GM21515 (cell line): ENCODE data around the gene GNGT1.

ENCODE experiments used
- ATAC-seq: cut with Tn5 transposase; IDR thresholded peaks from one replicate; pipeline ENCODE4 v1.9.1; 2021; ENCODE audit not compliant: unreplicated experiment

The GNGT1 gene

DNA sequence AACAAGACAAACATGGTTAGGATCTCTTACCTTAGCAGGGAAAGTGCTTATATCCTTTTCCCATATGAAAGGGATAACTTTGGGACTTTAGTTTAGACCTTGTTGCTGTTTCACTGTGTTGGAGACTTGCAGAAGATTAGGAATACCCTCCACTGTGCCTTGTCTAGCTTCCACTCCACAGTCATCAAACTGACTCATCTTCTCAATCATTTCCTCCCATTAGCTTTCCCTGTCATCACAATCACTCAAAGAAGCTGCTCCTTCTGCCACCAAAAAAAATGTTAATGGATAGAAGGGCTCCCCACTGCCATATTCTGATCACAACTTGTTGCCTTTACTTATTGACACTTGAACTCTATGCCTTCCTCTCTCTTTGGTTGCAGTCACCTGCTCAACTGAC lies 31.9 kb downstream of the GNGT1 start:
- ATAC-seq = no peak

DNA sequence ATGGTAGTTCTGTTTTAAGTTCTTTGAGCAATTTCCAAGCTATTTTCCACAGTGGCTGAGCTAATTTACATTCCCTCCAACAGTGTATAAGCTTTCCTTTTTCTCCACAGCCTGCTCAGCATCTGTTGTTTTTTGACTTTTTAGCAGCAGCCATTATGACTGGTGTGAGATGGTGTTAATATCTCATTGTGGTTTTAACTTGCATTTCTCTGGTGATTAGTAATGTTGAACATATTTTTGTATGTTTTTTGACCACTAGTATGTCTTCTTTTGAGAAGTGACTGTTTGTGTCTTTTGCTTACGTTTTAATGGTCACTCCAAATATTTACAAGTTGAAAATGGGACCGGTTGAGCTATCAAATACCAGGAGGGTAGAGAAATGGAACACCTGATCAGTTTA lies 35.6 kb downstream of the GNGT1 start:
- ATAC-seq = no peak

DNA sequence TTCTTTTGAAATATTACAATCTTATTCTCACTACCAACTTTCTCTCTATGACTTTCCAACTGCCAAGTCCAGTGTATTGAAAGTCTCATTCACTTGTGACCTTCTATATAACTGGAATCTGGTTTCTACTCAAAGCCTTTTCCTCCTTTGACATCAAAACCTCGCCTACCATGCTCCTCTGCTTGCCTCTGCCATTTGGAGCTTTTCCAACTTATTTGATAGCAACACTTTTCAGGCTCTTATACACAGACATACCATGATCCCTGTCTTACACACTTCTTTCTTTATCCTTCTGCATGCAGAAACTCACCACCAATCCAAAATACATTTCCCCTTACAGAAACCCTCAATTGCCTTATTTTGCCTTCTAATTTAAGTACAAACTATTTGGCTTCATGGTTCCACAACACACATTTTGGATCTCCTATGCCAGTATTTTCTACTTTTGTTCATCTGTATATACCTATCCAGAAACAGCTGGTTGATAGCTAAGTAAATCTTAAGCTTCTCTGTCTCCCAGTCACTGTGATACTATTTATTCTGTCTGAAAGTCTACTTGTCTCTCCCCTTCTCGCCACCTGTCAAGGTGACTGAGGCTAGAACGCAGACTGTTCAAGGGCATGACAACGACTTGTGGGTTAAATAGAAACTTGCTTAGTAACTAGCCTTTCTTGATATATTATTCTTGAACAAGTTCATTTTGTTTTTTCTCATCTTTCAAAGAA lies 37.6 kb downstream of the GNGT1 start:
- ATAC-seq = no peak

GRCh38 chr7:93944673-93945072 lies 38.3 kb downstream of the GNGT1 start:
- no peak for ATAC-seq

GRCh38 chr7:93945083-93945482 lies 38.7 kb downstream of the GNGT1 start:
- ATAC-seq = no peak

DNA sequence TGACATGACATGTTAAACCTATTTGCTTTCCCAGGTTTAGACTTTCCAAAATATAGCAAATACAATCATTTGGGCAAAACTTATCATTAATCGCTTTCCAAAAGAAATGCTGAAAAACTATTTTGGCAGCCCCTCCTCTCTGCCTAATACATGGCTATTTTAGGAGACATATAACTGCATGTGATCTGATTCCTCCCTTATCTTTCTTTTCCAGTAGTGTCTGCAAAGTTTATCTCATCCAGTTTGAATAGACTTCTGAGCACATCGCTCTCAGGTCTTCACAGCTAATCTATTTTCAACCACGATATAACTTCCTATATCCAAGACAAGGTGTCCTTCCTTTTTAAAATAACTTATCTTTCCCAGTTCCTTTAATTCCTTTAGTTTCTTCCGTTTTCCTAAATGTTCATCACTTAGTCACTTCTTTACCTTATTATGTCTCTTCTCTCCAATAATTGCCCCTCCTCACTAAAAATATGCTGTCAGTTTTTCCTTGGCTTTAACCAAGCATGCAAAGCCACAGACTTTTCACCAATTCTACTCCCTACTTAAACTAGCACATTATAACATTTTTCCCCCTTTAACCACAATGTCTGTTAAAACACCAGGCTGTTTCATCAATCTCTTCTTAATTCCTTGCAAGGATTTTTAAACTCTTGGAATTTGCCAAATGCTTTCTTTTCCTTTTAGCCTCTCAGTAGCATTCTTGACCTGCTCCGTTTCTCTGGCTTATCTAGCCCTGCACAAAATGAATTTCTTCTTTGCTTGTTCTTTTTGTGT lies 39.6 kb downstream of the GNGT1 start:
- ATAC-seq = no peak

DNA sequence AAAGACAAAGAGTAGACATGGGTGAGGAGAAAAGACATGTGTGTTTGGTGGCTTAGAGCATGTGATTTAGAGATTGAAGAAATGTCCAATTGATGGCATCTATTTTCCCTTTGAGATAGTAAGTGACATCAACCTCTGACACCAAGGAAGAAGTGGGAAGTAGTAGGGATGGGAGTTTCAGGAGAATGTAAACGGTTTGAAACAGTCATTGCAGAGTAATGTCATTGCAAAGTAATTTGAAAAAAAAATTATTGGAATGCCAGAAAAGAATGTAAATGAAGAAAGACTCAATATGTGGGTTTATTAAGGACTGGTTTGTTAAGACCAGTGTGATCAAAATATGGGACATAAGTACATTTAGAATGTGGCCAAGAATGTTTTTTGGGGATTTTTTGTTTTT lies 41.7 kb downstream of the GNGT1 start:
- ATAC-seq = no peak

DNA sequence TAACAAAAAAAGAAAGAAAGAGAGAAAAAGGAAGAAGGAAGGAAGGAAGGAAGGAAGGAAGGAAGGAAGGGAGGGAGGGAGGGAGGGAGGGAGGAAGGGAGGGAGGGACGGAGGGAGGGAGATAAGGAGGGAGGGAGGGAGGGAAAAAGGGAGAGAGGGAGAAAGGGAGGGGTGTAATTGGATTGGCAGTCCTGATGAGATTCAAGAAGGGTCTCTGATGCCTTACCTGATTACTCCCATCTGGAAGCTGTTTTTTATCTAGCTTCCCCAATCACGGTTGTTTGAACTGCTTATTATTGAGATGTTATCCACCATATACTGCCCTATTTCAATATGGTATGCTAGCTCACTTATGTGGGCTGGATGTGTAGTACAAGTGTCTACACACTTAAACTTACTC lies 42.5 kb downstream of the GNGT1 start:
- no peak for ATAC-seq

GRCh38 chr7:93949423-93949822 lies 43.1 kb downstream of the GNGT1 start:
- ATAC-seq = no peak

DNA sequence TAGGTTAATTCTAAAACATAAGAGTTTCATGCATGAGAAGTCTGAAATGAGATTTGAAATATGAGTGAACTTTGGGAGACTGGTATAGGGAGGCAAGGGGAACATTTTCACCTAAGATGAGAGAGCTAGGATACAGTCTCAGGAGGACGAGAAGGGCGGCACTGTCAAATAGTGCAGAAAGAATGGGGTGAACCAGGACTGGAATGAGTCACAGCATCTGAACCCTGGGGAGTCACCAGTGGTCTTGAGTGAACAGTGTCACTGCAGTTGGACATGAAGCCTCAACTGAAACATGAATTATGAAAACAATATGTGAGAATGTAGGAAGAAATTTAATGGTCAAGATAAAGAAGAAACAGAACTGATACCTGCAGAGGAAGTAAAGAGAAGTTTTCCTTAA lies 48.9 kb downstream of the GNGT1 start:
- ATAC-seq = peak; percentile 70

DNA sequence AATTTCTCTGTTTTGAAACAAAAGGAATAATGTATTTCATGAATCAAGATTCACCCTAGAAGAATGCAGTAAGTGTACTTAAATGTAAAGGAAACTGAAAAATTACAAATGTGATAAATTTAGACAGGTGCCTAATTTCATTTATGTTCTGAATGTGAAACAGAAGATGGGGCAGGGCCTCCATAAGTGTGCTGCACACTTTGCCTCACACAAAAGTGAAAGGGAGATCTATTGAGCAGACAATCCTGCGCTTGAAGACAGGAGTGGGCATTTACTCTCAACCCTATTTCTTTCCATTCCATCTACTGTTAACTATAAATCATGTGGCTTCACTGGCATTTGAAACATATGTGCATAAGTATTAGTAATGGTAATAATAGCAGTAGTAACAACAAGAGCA lies 51.4 kb downstream of the GNGT1 start:
- ATAC-seq = peak; percentile 55

- no peak for ATAC-seq
These were observed 51.8 kb downstream of the GNGT1 start for GRCh38 chr7:93958216-93958615.

DNA sequence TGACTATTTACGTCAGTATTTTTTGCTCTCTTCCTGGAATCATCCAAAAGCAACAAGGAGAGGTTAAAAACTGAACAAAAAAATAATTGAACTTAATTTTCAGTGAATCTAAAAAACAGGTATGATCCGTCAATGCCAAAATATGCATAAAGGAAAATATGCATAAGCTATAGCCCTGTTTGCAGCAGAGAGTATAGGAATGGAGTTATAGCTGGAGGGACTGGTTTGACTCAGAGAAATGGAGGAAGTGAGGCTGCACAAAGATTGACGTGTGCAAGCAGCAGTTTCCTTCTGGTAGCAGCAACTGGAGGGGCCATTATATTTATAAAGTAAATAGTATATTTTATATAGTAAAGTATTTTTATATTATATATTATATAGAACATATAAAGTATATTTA lies 52.3 kb downstream of the GNGT1 start:
- no peak for ATAC-seq
